AG04449 (cell line): ENCODE data around the gene NEK11.
A peak's percentile ranks its signal among the peaks of the same experiment; 100 is the strongest.
"Not testable (repeated sequence)": the region's sequence is repeated elsewhere in the genome, so short reads cannot be mapped to it uniquely, and the experiment has no call there.

Source experiments
- CTCF ChIA-PET: fragments of 350-600 bp; formaldehyde crosslinking; extraction: SDS; loops from one replicate; lab custom pipeline; 2021; ENCODE audit warnings: antibody characterized with exemption; lab: Yijun Ruan, JAX
- POLR2A ChIA-PET: fragments of 400-600, 350-600 bp; formaldehyde crosslinking; extraction: SDS; loops from one replicate; lab custom pipeline; 2020; ENCODE audit warnings: antibody characterized with exemption, inconsistent platforms; lab: Yijun Ruan, JAX
- DNase-seq: peaks from one replicate; pipeline ENCODE4 v3.0.0-alpha.2; 2010; ENCODE audit warnings: low read depth, low spot score
- H3K4me3 ChIP-seq: 2 replicates; pipeline ENCODE4 v1.5.1; 2011; ENCODE audit warnings: low read depth, mild to moderate bottlenecking, control low read depth, low read length
- TF ChIP-seq, protein P1 (sequence below): IDR thresholded peaks from one replicate; pipeline ENCODE4 v1.5.1; 2011; ENCODE audit warnings: mild to moderate bottlenecking, moderate library complexity, low read length, control low read depth, inconsistent platforms; ENCODE audit not compliant: insufficient read depth; ENCODE audit errors: missing control alignments

The NEK11 gene

DNA sequence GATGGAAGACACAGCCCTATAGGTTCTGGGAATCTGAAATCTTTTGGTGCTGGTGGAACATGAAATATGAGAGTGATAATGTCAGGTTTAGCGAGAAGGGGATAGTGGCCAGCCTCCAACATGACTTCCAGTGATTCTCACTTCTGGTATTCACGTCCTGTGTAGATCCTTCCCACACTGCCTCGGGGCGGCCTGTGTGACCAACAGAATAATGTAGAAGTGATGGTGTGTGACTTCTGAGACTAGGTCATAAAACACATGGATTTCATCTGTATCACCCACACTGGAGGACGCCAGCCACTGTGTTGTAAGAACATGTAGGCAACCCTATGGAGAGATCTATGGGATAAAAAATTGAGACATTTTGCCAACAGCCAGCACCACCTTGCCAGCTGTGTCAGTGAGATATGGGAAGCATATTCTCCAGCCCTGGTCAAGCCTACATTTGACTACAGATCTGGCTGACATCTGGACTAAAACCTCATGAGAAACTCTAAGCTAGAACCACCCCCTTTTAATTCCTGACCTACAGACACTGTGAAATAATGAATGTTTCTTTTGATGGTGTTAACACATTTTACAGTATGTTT is 329.4 kb downstream of the NEK11 start:
- DNase-seq, result no peak
- TF ChIP-seq, protein P1, sequence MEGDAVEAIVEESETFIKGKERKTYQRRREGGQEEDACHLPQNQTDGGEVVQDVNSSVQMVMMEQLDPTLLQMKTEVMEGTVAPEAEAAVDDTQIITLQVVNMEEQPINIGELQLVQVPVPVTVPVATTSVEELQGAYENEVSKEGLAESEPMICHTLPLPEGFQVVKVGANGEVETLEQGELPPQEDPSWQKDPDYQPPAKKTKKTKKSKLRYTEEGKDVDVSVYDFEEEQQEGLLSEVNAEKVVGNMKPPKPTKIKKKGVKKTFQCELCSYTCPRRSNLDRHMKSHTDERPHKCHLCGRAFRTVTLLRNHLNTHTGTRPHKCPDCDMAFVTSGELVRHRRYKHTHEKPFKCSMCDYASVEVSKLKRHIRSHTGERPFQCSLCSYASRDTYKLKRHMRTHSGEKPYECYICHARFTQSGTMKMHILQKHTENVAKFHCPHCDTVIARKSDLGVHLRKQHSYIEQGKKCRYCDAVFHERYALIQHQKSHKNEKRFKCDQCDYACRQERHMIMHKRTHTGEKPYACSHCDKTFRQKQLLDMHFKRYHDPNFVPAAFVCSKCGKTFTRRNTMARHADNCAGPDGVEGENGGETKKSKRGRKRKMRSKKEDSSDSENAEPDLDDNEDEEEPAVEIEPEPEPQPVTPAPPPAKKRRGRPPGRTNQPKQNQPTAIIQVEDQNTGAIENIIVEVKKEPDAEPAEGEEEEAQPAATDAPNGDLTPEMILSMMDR, result no peak
- ChIA-PET CTCF (no interaction called here), POLR2A (no interaction called here)
- H3K4me3 ChIP-seq, result no peak overlapping the region

DNA sequence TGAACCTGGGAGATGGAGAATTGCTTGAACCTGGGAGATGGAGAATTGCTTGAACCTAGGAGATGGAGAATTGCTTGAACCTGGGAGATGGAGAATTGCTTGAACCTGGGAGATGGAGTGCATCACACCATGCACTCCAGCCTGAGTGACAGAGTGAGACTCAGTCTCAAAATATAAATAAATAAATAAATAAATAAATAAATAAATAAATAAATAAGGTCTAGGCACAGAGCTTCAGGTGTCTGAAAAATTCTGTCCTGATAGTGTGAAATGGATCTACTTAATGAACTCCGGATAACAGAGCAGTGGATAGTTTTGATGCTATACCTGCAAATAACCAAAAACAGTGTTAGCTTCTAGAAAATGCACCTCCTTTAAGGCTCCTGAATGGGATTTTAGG is 330.6 kb downstream of the NEK11 start:
- CTCF ChIA-PET, result no interaction called here
- no peak overlapping the region for H3K4me3 ChIP-seq
- DNase-seq, result no peak
- POLR2A ChIA-PET, result no interaction called here
- TF ChIP-seq, protein P1, result no peak

DNA sequence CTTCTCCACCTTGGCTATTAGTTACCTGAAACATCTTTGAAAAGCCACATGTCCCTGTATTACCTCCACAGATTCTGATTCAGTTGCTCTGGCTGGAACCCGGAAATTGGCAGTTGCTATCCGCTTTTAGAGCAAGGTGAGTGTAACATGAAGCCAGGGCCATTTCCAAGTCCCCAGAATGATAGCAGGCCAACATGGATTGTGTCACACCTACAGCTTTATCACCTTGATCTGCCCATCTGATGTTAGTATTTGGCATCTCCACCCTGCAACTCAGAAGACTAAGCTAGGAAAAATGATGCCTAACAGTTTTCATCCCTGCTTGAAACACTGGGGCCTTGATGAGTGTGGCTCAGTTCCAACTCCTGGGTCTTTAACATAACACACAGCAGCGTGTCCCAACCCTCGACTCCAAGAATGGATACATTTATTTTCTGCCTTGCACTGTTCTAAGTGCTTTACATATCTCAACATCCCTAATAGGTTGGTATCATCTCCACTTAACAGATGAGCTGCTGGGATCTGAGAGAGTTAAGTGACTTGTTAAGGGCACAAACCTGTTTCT is 333.6 kb downstream of the NEK11 start:
- POLR2A ChIA-PET, result no interaction called here
- CTCF ChIA-PET, result interaction anchor here (1.8 kb wide), 1 partner anchor 10 kb away, joined by 5 read pairs; no protein-coding TSS in a partner anchor
- TF ChIP-seq, protein P1, result no peak
- DNase-seq, result no peak
- no peak overlapping the region for H3K4me3 ChIP-seq

DNA sequence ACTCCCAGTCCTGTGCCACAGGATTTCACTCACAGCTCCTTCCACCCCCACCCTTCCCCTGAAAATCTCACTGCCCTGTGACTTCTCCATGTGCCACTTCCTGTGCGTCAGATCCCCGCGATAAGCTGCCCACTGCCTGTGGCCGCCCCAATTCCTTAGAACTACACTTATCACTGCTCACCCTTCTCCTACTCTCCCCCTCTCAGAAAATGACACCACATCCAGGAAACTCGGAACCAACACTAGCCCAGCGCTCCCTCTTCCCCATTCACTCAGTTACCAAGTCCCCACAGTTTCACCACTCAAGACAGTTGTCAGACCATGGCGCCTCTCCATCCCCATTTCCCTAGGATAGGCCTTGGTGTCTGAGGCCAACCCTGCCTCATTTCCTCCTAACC is 334.4 kb downstream of the NEK11 start:
- POLR2A ChIA-PET, result not testable (repeated sequence)

DNA sequence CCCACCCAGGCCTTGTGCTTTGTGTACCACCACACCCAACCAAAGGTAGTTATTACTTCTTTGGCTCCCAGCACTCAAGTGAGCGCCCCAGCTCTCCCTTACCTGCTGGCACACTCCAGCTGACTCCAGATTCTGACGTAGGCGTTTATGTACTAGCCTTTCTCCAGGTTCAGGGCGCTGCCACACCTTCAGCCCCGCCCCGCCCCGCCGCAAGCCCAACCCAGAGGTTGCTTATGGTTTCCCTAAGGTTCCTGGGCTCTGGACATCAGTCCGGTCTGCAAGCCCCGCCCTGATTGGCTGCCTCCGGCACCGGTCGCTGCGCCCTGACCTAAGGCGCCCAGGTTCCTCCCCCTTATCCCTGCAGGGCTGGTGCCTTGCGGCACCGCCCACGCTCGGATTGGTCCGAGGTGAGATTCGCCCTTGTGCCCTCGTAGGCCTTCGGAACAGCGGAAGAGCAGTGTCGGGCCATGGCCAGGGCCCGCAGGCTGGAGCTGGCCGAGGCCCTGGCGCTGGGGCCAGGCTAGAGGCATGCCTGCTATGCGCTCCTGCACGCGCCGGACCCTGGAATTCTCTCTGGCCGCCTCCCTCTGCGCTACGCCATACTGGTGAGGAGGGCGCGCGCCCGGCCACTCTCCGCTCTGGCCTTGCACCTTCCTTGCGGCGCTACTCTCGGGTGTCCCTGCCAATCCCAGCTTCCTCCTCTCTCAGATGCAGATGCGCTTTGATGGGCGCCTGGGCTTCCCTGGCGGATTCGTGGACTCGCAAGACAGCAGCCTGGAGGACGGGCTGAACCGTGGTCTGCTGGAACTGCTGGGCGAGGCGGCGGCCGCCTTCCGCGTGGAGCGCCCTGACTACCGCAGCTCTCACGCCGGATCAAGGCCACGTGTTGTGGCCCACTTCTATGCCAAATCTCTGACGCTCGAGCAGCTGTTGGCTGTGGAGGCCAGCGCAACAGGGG is 335.1 kb downstream of the NEK11 start:
- no peak for DNase-seq
- POLR2A ChIA-PET, result no interaction called here
- H3K4me3 ChIP-seq, result peak overlapping the region; percentile 47
- CTCF ChIA-PET, result interaction anchor here (1.8 kb wide), 1 partner anchor 12 kb away, joined by 5 read pairs; no protein-coding TSS in a partner anchor
- TF ChIP-seq, protein P1, result no peak

More for the DNA sequence above, 334.4 kb downstream of the NEK11 start:
- not testable (repeated sequence) for DNase-seq, H3K4me3 ChIP-seq
- CTCF ChIA-PET, result interaction anchor here (1.8 kb wide), 1 partner anchor 11 kb away, joined by 5 read pairs; no protein-coding TSS in a partner anchor

DNA sequence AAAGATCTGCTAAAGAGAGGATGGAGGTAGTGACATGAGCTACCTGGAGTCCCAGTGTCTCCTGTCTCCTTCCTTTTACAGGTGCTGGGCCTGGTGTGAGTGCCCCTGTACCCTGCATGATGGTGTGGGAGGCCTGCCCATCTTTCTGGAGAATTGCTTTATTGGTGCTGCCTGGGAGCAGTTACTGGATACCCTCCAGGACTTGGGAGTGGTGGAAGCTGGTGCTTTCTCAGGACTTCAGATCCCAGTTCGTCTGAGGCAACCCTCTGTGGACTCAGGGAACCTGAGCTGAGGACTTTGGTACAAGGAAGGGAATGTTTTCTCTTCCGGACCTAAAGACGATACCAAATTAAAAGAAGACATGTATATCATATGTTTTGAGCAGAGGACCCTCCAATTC is 336.6 kb downstream of the NEK11 start:
- CTCF ChIA-PET, result interaction anchor here (1.1 kb wide), 1 partner anchor 124 kb away, joined by 3 read pairs; no protein-coding TSS in a partner anchor
- no peak for DNase-seq
- TF ChIP-seq, protein P1, result no peak
- POLR2A ChIA-PET, result no interaction called here
- H3K4me3 ChIP-seq, result no peak overlapping the region
